DMS153 treated with DMSO at 0.1 percent for 48 hours (cell line): ENCODE results near the gene TXNDC2.
"Not testable (repeated sequence)": the region's sequence is repeated elsewhere in the genome, so short reads cannot be mapped to it uniquely, and the experiment has no call there.

Experiments
- DNase-seq: peaks from one replicate; lab custom pipeline; 2025; ENCODE audit not compliant: unreplicated experiment; lab: John Stamatoyannopoulos, UW

Gene TXNDC2

DNA sequence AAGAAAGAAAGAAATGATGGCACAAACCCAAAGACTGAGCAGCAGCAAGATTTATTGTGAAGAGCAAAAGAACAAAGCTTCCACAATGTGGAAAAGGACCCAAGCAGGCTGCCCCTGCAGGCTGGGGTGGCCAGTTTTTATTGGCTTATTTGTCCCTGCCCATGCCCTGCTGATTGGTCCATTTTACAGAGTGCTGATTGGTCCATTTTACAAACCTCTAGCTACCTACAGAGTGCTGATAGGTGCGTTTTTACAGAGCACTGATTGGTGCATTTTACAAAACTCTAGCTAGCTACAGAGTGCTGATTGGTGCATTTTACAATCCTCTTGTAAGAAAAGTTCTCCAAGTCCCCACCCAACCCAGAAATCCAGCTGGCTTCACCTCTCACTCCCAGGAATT lies 26.5 kb downstream of the TXNDC2 start:
- not testable (repeated sequence) for DNase-seq

DNA sequence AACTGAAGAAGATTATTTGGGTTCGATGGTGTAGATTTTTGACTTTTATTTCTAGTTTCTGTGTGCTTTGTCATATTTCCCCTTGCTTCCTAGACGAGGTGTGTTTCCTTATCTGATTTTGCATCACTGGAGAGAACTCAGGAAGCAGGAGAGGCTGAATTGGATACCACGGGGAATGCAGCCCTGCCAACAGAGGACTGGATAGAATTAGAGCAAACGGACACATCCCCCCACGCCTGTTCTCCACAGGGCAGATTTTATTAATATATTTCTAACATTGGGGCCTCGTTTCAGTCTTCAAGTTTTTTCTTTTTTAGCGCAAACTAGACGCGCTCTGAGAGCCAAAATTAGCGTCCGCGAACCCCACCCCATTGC lies 27.4 kb downstream of the TXNDC2 start:
- DNase-seq = peak; percentile 52

DNA sequence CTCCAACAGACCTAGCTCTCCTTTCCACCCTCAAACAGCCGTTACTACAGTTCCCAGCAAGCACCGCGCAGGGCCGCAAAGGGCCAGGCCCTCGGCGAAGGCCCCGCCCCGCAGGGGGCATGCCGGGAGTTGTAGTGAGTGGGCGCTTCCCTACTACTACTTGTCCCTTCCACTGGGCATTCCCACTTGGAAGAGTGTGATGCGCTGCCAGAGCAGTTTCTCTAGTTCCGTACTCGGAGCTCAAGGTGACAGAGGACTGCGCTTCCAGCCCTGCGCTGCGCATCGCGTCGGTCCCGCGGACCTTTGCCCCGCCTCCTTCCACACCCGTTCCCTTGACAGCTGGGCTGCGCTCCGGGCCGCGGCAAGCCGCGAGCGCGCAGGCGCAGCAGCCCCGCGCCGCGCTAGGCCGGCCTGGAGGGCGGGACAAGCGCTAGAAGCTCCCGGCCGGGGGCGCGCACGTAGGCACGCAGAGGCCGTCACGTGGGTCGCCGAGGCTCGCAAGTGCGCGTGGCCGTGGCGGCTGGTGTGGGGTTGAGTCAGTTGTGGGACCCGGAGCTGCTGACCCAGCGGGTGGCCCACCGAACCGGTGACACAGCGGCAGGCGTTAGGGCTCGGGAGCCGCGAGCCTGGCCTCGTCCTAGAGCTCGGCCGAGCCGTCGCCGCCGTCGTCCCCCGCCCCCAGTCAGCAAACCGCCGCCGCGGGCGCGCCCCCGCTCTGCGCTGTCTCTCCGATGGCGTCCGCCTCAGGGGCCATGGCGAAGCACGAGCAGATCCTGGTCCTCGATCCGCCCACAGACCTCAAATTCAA lies 28.0 kb downstream of the TXNDC2 start, which contains the start of gene VAPA:
VAPA (plus strand) TSS at position 491 of the 808 bp plus-strand sequence; CDS start at position 732, 241 bp downstream.
- DNase-seq = peak; percentile 69

- DNase-seq = no peak
These were observed 28.5 kb downstream of the TXNDC2 start for GRCh38 chr18:9914334-9914583.

- DNase-seq = peak; percentile 0
These were observed 29.0 kb downstream of the TXNDC2 start for GRCh38 chr18:9914584-9915290.

DNA sequence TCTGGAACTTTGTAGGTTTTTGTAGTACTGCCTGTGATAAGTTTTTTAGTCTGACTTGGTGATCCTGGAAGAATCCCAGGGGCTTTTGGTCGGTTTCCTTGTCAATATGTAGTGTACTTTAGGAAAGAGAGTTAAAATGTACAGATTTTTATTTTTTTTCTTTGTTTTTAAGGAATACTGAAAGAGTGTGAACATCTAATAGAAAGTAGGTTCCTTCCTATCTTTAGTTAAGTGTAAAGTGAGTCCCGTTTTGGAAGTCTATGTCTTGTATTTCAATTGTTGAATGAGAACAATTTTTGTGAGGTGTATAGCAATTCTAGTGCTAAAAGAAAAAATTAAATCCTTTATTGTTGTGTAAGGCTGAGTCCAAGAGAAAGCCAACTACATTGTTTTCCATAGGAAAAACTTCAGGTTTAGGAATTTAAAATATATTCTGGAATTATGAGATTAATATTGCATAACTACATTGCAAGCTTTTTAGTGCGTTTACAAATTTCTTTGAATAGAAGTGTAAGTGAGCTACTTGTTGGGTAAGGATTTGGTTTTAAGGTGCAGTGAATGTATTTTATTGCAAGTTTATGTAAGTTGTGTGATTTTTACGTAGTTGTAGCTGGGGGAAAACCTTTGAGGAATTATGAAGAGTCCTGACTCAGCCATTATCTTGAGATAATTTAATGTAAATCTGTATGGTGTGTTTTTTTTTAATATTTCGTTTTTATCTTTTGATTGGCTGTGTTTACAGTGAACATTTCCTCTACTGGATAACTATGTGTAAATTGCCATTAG lies 29.7 kb downstream of the TXNDC2 start:
- no peak for DNase-seq

- DNase-seq = no peak
These were observed 30.4 kb downstream of the TXNDC2 start for GRCh38 chr18:9916077-9916639.

DNA sequence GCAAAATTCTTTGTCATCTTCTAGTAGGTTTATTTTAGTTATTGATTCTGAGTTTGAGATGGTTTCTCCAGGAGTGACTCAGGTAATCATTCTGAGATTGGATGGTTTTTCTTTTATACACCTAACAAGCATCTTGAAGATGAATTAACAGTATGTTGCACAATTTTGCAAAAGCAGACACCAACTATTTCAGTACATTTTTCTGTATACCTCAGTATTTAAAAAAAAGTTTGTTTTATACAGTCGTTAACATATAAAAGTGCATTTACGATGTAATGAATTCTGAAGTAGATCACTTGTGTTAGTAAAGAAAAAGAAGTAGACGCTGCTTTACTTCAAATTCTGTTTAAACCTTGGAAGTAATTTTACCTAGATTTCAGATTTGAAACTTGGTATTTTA lies 31.0 kb downstream of the TXNDC2 start:
- DNase-seq = no peak

DNA sequence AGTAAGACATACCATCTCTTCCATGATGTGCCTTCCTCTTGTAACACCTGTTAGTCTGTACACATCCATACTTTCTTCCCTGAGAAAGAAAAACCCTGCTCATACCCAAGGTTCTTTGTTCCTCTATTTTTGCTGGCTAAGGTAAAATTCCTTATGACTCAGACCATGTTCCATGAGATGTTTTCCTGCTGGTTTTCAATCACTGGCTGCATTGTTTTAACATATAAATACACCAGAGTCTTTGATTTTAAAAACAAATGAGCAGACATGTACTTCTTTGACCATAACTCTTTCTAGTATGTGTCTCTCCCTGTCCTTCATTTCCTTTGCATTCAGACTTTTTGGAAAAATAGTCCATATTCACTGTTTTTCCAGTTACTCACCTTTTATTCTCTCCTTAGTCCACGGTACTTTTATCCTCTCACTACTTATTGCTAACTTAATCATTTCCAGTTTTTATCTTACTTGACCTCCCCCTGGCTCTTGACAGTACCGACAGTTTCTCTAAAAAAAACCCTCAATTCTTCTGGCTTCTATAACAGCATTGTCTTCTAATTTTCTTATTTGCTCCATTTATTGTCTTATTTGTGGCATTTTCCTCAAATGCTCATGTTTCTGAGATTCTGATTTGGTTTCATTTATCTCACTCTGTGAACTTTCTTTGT lies 32.4 kb downstream of the TXNDC2 start:
- no peak for DNase-seq

DNA sequence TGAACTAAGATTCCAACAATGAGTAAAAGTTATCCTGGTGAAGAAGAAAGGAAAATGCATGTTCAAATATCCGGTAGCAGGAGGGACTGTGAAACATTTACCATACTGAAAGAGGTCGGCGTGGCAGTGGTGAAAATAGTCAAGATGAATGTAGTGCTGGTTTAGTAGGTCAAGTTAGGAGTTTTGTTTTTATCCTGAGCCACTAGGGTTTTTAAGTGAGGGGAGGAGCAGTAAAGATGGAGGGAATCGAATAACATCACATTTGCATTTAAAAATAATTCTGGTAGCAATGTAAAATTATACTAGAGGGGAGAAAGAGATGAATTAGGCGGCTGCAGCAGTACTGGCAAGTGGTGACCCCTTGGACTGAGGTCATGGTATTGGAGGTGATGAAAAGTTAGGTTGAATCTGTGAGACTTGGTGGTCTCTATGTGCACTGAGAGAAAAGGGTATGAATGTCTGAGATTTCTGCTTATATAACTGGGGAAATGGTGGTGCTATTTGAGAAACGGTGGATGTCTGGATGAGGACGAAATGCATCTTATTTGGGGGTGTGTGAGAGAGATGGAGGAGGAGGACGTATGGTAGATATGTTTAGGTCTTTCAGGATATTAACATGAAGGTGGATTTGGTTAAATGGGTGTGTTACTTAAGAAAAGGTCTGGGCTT lies 33.9 kb downstream of the TXNDC2 start:
- no peak for DNase-seq

GRCh38 chr18:9922592-9923311 lies 37.0 kb downstream of the TXNDC2 start:
- DNase-seq = no peak

DNA sequence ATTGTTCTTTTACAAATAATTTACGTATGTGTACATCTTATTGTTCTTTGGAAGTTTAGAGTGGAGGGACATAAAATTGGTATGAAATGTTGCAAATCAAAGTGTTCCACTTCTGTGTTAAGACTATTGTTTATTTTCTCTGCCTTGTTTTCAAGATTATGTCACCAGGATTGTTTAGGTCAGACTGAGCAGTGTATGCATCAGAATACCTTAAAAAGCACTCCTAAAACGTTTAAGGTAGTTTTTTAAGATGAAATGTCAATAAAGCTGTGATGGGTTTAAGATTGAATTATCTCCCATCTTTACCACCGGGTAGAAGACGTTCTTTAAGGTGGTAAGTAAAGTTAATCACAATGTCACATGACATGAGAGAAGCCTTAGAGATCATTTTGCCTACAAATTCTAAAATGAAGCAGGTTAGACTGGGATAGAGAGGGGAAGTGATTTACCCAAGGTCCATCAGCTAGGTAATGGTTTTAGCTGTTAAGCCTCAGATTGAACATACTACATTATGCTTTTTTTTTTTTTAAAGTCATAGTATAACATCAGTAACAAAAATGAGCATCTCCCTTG lies 38.7 kb downstream of the TXNDC2 start:
- no peak for DNase-seq

GRCh38 chr18:9925369-9925768 lies 39.6 kb downstream of the TXNDC2 start:
- DNase-seq = no peak

DNA sequence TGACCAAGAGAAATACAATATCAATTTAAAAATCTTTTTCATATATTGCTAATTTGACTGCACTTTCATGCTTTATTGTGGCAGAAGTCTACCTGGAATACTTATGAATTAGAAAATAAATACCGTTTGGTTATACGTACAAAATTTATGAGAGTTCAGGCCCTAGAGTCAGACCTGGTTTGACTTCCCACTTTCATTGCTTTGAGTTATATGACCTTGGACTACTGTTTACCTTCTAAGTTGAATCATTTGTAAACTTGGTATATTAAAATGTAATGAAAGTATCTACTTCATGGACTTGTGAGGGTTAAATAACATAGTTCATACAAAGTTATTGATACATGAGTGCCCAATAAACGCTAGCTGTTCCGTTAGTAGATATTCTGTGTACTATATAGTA lies 40.0 kb downstream of the TXNDC2 start:
- no peak for DNase-seq

- no peak for DNase-seq
These were observed 40.6 kb downstream of the TXNDC2 start for GRCh38 chr18:9926223-9926894.

DNA sequence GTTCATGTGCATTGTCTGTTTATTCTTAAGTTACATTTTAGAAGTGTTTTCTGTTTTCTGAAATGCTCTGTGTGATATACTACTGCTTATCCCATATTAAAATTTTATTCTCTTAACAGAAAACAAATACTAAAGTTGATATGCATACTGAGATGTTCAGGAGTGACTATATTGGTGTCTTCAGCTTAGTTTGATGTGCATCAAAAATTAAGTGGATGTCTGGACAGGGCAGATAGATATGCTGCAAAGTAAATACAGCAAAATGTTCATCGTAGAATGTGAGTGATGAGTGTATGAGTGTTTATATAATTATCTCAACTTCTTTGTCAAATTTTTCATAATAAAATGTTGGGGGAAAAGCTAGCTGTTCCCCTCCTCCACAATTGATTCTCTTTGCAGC lies 41.2 kb downstream of the TXNDC2 start:
- DNase-seq = no peak

- no peak for DNase-seq
These were observed 41.8 kb downstream of the TXNDC2 start for GRCh38 chr18:9927392-9928063.

GRCh38 chr18:9928646-9929259 lies 43.0 kb downstream of the TXNDC2 start:
- no peak for DNase-seq
